ENCODE results near the gene F13B. TPM values are rescaled to one million over a fixed set of nuclear protein-coding genes. Genes with fewer than 3 reads are reported as not detected.

The F13B gene
- total and polyA plus RNA-seq, 2 donors (not counting 3 experiments of a cell fraction or from before 2014, with no cell fraction given), result not detected

- H3K9ac ChIP-seq (replicated peaks; ENCODE audit: extremely low read depth, insufficient read depth, low read length), result no peak overlapping the region
- no peak for FAIRE-seq
- no peaks in the 10 kb centered on the region for H3K9me1 ChIP-seq (replicated peaks; ENCODE audit: control insufficient read depth, extremely low read depth, insufficient read depth, low read length)
- no peak overlapping the region for H2AFZ ChIP-seq (ENCODE audit: low read depth, low read length)
- no peak overlapping the region for H3K27ac ChIP-seq (ENCODE audit: insufficient read depth, low read depth, low read length)
- POLR2A ChIA-PET, result no interaction called here
- H3K36me3 ChIP-seq (ENCODE audit: control insufficient read depth in 2 of 2, extremely low read depth in 1 of 2, insufficient read depth in 2 of 2, low read length in 2 of 2), result peaks cover 0 to 11% of the 10 kb centered on the region in 2 experiments
- H3K4me2 ChIP-seq (ENCODE audit: insufficient read depth, low read length), result no peak overlapping the region
- no peak overlapping the region for H3K4me3 ChIP-seq (replicated peaks in 1 of 3; ENCODE audit: insufficient read depth in 1 of 3, low read depth in 1 of 3, low read length in 3 of 3)
- TF ChIP-seq POLR2A (IDR thresholded peaks at IDR 0.05; ENCODE audit: low read depth, low read length), result no peak
- no peak for TF ChIP-seq GATA2 (IDR thresholded peaks at IDR 0.05; ENCODE audit: insufficient read depth, insufficient read length, low read depth, low read length)
- no peak for TF ChIP-seq FOS (IDR thresholded peaks at IDR 0.05; ENCODE audit: borderline replicate concordance, insufficient read depth, low read length)
- no peak for TF ChIP-seq JUN (IDR thresholded peaks at IDR 0.05; ENCODE audit: borderline replicate concordance, insufficient read depth, insufficient read length, low read depth)
- H3K9me3 ChIP-seq (replicated peaks; ENCODE audit: control insufficient read depth, insufficient read depth, low read length), result no peaks in the 10 kb centered on the region
- no peaks in the 10 kb centered on the region for H4K20me1 ChIP-seq (replicated peaks; ENCODE audit: control insufficient read depth, extremely low read depth, insufficient read depth, low read length)
- peak; percentile 57 for DNase-seq (ENCODE audit: low read depth, low spot score)
- peaks cover 15% of the 10 kb centered on the region for H3K79me2 ChIP-seq (ENCODE audit: control insufficient read depth, insufficient read depth, low read length)
- no peaks in the 10 kb centered on the region for H3K4me1 ChIP-seq (ENCODE audit: control insufficient read depth, extremely low read depth, insufficient read depth, low read length)
- BruUV-seq (replicated peaks), result no TSS peak
- intact Hi-C loops (cut with micrococcal nuclease) (loop anchor here (2.0 kb wide), 1 partner anchor 15 kb away; no protein-coding TSS in a partner anchor), dilution Hi-C loops (cut with MboI; ENCODE audit: extremely low pct_ligation_motif_present, low sequenced_read_pairs) (no loop called here)
- CTCF ChIA-PET, result interaction anchor here (0.7 to 1.2 kb wide), 4 partner anchors 11 to 211 kb away, joined by 3 to 4 read pairs (median 4); no protein-coding TSS in a partner anchor
- no peaks in the 10 kb centered on the region for H3K27me3 ChIP-seq (ENCODE audit: control insufficient read depth in 2 of 2, insufficient read depth in 2 of 2, low read length in 2 of 2)
These were observed 49.1 kb upstream of the F13B start for GRCh38 chr1:197116156-197116555.

- Histone ChIP-seq H3K9me1 (replicated peaks; ENCODE audit: control insufficient read depth, extremely low read depth, insufficient read depth, low read length) (no peaks in the 10 kb centered on the region), H3K36me3 (ENCODE audit: control insufficient read depth in 2 of 2, extremely low read depth in 1 of 2, insufficient read depth in 2 of 2, low read length in 2 of 2) (peaks cover 0 to 18% of the 10 kb centered on the region in 2 experiments), H3K79me2 (ENCODE audit: control insufficient read depth, insufficient read depth, low read length) (peaks cover 24% of the 10 kb centered on the region), H2AFZ (ENCODE audit: low read depth, low read length) (no peak overlapping the region), H3K27ac (ENCODE audit: insufficient read depth, low read depth, low read length) (no peak overlapping the region), H3K4me3 (replicated peaks in 1 of 3; ENCODE audit: insufficient read depth in 1 of 3, low read depth in 1 of 3, low read length in 3 of 3) (no peak overlapping the region), H3K4me2 (ENCODE audit: insufficient read depth, low read length) (no peak overlapping the region), H3K9ac (replicated peaks; ENCODE audit: extremely low read depth, insufficient read depth, low read length) (no peak overlapping the region), H4K20me1 (replicated peaks; ENCODE audit: control insufficient read depth, extremely low read depth, insufficient read depth, low read length) (no peaks in the 10 kb centered on the region), H3K4me1 (ENCODE audit: control insufficient read depth, extremely low read depth, insufficient read depth, low read length) (no peaks in the 10 kb centered on the region), H3K27me3 (ENCODE audit: control insufficient read depth in 2 of 2, insufficient read depth in 2 of 2, low read length in 2 of 2) (no peaks in the 10 kb centered on the region), H3K9me3 (replicated peaks; ENCODE audit: control insufficient read depth, insufficient read depth, low read length) (no peaks in the 10 kb centered on the region)
- BruUV-seq (replicated peaks), result no TSS peak
- no peak for TF ChIP-seq POLR2AphosphoS5 (IDR thresholded peaks at IDR 0.05; ENCODE audit: insufficient read depth, low read depth, low read length)
- no peak for TF ChIP-seq POLR2A (IDR thresholded peaks at IDR 0.05; ENCODE audit: low read depth, low read length)
- TF ChIP-seq EZH2 (IDR thresholded peaks at IDR 0.05; ENCODE audit: borderline replicate concordance, low read depth, low read length, severe bottlenecking), result no peak
- DNase-seq (ENCODE audit: low read depth, low spot score) (no peak), FAIRE-seq (no peak)
- dilution Hi-C loops (cut with MboI; ENCODE audit: extremely low pct_ligation_motif_present, low sequenced_read_pairs), result no loop called here
- CTCF ChIA-PET, result no interaction called here
- POLR2A ChIA-PET, result no interaction called here
- intact Hi-C loops (cut with micrococcal nuclease), result no loop called here
These were observed 39.8 kb upstream of the F13B start for GRCh38 chr1:197106869-197107268.
